Adrenal gland (tissue), 5 donors: ENCODE measurements around the gene SMCHD1.

Source experiments
- CTCF ChIP-seq, 6 experiments: fragments of 450-650 bp in 4 of 6; fragments of 200-600 bp in 2 of 6; sonication (generic) in 1 of 6; IDR thresholded peaks; 1 replicate in 5 of 6; 2 replicates in 1 of 6; pipeline versions ENCODE4 v1.5.1 to v1.8.0; 2016 to 2021; ENCODE audit warnings: antibody characterized with exemption in 6 of 6, mild to moderate bottlenecking in 2 of 6, moderate library complexity in 1 of 6
- POLR2A ChIP-seq, 2 donors: fragments of 450-650 bp; IDR thresholded peaks; one replicate each; pipeline ENCODE4 v1.6.1; 2017; ENCODE audit warnings: antibody characterized with exemption in 2 of 2, mild to moderate bottlenecking in 2 of 2, moderate library complexity in 1 of 2
- donor health status: DM: no; HTN: no; CAD: no.

DNA sequence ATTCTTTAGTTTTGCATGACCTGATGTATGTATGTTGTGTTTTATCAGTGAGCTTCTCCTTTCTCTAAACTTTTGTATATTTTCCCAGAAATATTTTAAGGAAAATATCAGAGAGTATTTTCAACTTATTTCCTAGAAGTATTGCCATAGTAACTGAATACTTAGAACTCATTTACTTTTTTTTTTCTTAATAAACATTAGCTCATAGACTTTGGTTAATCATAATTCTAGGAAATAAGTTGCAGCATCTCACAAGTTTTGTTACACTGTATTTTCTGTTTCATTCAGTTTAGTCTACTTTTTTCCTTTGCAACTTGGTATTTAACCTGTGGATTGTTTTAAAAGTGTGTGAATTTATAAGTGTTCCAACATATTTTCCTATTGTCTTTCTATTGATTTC lies 27.5 kb downstream of the SMCHD1 start:
- TF ChIP-seq CTCF (IDR thresholded peaks at IDR 0.05) (no peak), POLR2A (IDR thresholded peaks at IDR 0.05) (no peak)
